Mucosa of rectum (tissue), 2 donors: Measurements from ENCODE around the gene POLK.
"Not testable (repeated sequence)": the region's sequence is repeated elsewhere in the genome, so short reads cannot be mapped to it uniquely, and the experiment has no call there.

Experiments
- H3K27ac ChIP-seq, 2 donors: one replicate each; pipeline ENCODE4 v1.7.0; 2013; ENCODE audit warnings: inconsistent platforms in 2 of 2, low read depth in 2 of 2, low read length in 2 of 2
- H3K27me3 ChIP-seq, 2 donors: one replicate each; pipeline ENCODE4 v1.7.0; 2013; ENCODE audit warnings: low read length in 2 of 2; ENCODE audit not compliant: control insufficient read depth in 2 of 2, insufficient read depth in 2 of 2
- H3K36me3 ChIP-seq, 2 donors: one replicate each; pipeline ENCODE4 v1.7.0; 2013; ENCODE audit warnings: low read length in 2 of 2; ENCODE audit not compliant: control insufficient read depth in 2 of 2, insufficient read depth in 2 of 2
- H3K4me1 ChIP-seq, 2 donors: one replicate each; pipeline ENCODE4 v1.7.0; 2013; ENCODE audit warnings: low read length in 2 of 2, mild to moderate bottlenecking in 1 of 2; ENCODE audit not compliant: control insufficient read depth in 2 of 2, insufficient read depth in 2 of 2
- H3K4me3 ChIP-seq, 2 donors: one replicate each; pipeline ENCODE4 v1.7.0; 2013; ENCODE audit warnings: low read length in 2 of 2
- H3K9ac ChIP-seq, 2 donors: one replicate each; pipeline ENCODE4 v1.7.0; 2013; ENCODE audit warnings: low read length in 2 of 2, low read depth in 1 of 2, mild to moderate bottlenecking in 1 of 2
- H3K9me3 ChIP-seq, 2 donors: one replicate each; pipeline ENCODE4 v1.7.0; 2013; ENCODE audit warnings: low read length in 2 of 2; ENCODE audit not compliant: control insufficient read depth in 2 of 2
- donor health status: healthy.
- donor health status: Normal muscosa, but diverticular disease.

Gene POLK

DNA sequence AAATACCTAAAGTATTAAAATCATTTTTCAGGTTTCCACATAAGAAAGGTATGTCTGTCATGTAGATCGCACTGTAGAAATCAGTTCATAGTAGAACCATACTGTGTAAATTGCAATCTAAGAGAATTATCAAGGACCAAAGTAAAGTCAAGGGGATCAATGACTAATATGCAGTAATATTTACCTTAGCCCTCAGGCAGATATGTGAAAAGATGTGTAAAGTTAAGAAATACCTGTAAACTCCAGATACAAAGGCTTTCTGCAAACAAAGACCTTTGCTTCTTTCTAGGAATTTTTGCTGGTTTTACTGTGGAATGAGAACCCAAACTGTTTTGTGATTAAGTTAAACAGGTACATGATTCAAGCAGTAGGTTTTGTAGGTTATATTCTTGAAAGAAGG, 11.6 kb downstream of the POLK start:
- Histone ChIP-seq H3K9me3 (no peaks in the 10 kb centered on the region), H3K9ac (no peak overlapping the region), H3K4me3 (no peak overlapping the region), H3K27ac (no peak overlapping the region), H3K36me3 (no peaks in the 10 kb centered on the region), H3K27me3 (no peaks in the 10 kb centered on the region), H3K4me1 (no peaks in the 10 kb centered on the region)

GRCh38 chr5:75524071-75524470, 12.4 kb downstream of the POLK start:
- H3K9ac ChIP-seq = no peak overlapping the region
- no peaks in the 10 kb centered on the region for H3K36me3 ChIP-seq
- H3K4me1 ChIP-seq = no peaks in the 10 kb centered on the region
- no peak overlapping the region for H3K4me3 ChIP-seq
- H3K9me3 ChIP-seq = no peaks in the 10 kb centered on the region
- H3K27me3 ChIP-seq = no peaks in the 10 kb centered on the region
- H3K27ac ChIP-seq = no peak overlapping the region

DNA sequence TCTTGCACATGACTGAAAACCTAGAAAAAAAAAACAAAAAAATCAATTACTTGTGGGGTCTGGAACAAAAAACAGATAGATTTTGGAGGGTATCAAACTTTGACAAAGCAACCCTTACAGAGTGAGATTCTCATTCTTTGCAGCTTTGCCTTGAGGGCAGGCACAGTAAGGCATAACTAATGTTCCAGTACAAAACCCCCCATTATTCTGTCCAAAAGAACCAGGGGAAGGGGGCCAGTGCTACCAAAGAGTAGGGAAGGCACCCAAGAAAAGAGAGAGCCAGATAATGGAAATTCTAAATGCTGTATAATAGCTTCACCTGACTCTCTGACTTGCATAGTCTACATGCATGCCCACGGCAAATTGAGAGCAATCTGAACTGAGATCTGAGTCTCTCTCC, 12.9 kb downstream of the POLK start:
- Histone ChIP-seq H3K4me1 (no peaks in the 10 kb centered on the region), H3K36me3 (no peaks in the 10 kb centered on the region), H3K9me3 (no peaks in the 10 kb centered on the region), H3K9ac (no peak overlapping the region), H3K27me3 (no peaks in the 10 kb centered on the region), H3K27ac (no peak overlapping the region), H3K4me3 (no peak overlapping the region)

GRCh38 chr5:75525344-75525743, 13.7 kb downstream of the POLK start:
- H3K9ac ChIP-seq = no peak overlapping the region
- H3K4me1 ChIP-seq = no peaks in the 10 kb centered on the region
- no peak overlapping the region for H3K27ac ChIP-seq
- no peaks in the 10 kb centered on the region for H3K27me3 ChIP-seq
- H3K4me3 ChIP-seq = no peak overlapping the region
- no peaks in the 10 kb centered on the region for H3K9me3 ChIP-seq
- no peaks in the 10 kb centered on the region for H3K36me3 ChIP-seq

DNA sequence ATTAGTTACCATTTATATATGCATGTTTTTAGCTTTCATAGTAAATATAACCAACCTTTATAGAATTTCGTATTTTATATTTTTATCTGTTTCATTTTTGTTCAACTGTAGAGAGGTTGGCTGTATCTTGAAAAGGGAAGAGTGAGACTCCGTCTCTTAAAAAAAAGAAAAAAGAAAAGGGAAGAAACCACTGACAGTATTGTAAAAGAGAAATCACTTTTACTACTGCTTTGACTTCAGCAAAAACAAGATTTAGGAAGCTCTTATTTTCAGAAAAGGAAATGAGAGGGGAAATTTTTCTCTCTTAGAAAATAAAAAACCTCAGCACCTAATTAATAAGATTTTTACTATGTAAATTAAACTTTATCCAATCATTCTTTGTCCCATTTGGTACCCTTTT, 14.4 kb downstream of the POLK start:
- no peak overlapping the region for H3K27ac ChIP-seq
- H3K4me1 ChIP-seq = no peaks in the 10 kb centered on the region
- H3K4me3 ChIP-seq = no peak overlapping the region
- no peak overlapping the region for H3K9ac ChIP-seq
- H3K36me3 ChIP-seq = no peaks in the 10 kb centered on the region
- H3K9me3 ChIP-seq = no peaks in the 10 kb centered on the region
- H3K27me3 ChIP-seq = no peaks in the 10 kb centered on the region

DNA sequence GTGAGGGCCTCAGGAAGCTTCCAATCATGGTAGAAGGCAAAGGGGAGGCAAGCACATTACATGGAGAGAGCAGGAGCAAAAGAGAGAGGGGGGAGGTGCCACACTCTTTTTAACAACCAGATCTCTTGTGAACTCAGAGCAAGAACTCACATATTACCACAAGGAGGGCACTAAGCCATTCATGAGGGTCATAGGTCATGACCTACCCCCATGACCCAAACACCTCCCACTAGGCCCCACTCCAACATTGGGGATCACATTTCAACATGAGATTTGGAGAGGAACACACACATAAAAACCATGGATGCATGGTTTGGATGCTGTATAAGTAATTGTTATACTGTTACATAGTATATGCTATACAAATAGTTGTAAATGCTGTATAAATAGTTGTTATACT, 17.5 kb downstream of the POLK start:
- no peaks in the 10 kb centered on the region for H3K36me3 ChIP-seq
- H3K27me3 ChIP-seq = no peaks in the 10 kb centered on the region
- H3K27ac ChIP-seq = no peak overlapping the region
- no peak overlapping the region for H3K9ac ChIP-seq
- no peaks in the 10 kb centered on the region for H3K4me1 ChIP-seq
- no peaks in the 10 kb centered on the region for H3K9me3 ChIP-seq
- H3K4me3 ChIP-seq = no peak overlapping the region

- Histone ChIP-seq H3K4me1 (no peaks in the 10 kb centered on the region), H3K9me3 (no peaks in the 10 kb centered on the region)
Observed at GRCh38 chr5:75532190-75532589, 20.5 kb downstream of the POLK start.

GRCh38 chr5:75533716-75534115, 22.0 kb downstream of the POLK start:
- not testable (repeated sequence) for H3K27ac ChIP-seq, H3K36me3 ChIP-seq, H3K9me3 ChIP-seq, H3K27me3 ChIP-seq, H3K9ac ChIP-seq, H3K4me1 ChIP-seq, H3K4me3 ChIP-seq

More at GRCh38 chr5:75532190-75532589, 20.5 kb downstream of the POLK start:
- Histone ChIP-seq H3K4me3 (no peak overlapping the region), H3K36me3 (no peaks in the 10 kb centered on the region), H3K27ac (no peak overlapping the region), H3K9ac (no peak overlapping the region), H3K27me3 (no peaks in the 10 kb centered on the region)

- H3K27ac ChIP-seq = no peak overlapping the region
- no peak overlapping the region for H3K9ac ChIP-seq
- no peaks in the 10 kb centered on the region for H3K27me3 ChIP-seq
- no peaks in the 10 kb centered on the region for H3K4me1 ChIP-seq
- H3K36me3 ChIP-seq = no peaks in the 10 kb centered on the region
- no peak overlapping the region for H3K4me3 ChIP-seq
- no peaks in the 10 kb centered on the region for H3K9me3 ChIP-seq
Observed at GRCh38 chr5:75534734-75535133, 23.0 kb downstream of the POLK start.

DNA sequence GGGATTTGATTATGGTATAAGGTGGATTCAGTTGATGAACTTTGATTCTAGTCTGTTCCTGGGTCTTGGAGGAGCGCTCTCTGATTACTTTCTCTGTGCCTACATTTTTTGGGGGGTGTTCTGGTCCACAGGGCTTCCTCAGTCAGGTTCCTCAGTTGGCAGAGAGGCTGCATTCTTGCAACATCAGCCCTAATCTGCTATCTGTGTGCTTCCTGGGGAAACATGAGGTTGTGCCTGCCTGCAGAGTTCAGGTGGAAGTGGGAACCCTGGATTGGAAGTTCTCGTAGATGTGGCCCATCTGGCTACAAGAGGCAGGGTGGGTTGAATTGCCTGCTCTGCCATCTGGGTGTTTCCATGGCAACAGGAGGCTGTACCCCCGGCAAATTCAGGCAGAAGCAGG, 24.5 kb downstream of the POLK start:
- no peaks in the 10 kb centered on the region for H3K27me3 ChIP-seq
- H3K27ac ChIP-seq = no peak overlapping the region
- no peak overlapping the region for H3K4me3 ChIP-seq
- H3K4me1 ChIP-seq = no peaks in the 10 kb centered on the region
- H3K9ac ChIP-seq = no peak overlapping the region
- H3K9me3 ChIP-seq = no peaks in the 10 kb centered on the region
- no peaks in the 10 kb centered on the region for H3K36me3 ChIP-seq

- H3K4me1 ChIP-seq = no peaks in the 10 kb centered on the region
- no peaks in the 10 kb centered on the region for H3K27me3 ChIP-seq
- no peaks in the 10 kb centered on the region for H3K36me3 ChIP-seq
- H3K4me3 ChIP-seq = no peak overlapping the region
- no peak overlapping the region for H3K9ac ChIP-seq
- no peaks in the 10 kb centered on the region for H3K9me3 ChIP-seq
- no peak overlapping the region for H3K27ac ChIP-seq
Observed at GRCh38 chr5:75536694-75537360, 25.1 kb downstream of the POLK start.
